Measurements from ENCODE around the gene APP. TPM values are rescaled to one million over a fixed set of nuclear protein-coding genes. Genes with fewer than 3 reads are reported as not detected.

Gene APP
- total and polyA plus RNA-seq, 10 of the 15 experiments (the other 5 are each of a cell fraction or from before 2014, with no cell fraction given), result 8.8 to 94.9 (median 51.0) TPM

DNA sequence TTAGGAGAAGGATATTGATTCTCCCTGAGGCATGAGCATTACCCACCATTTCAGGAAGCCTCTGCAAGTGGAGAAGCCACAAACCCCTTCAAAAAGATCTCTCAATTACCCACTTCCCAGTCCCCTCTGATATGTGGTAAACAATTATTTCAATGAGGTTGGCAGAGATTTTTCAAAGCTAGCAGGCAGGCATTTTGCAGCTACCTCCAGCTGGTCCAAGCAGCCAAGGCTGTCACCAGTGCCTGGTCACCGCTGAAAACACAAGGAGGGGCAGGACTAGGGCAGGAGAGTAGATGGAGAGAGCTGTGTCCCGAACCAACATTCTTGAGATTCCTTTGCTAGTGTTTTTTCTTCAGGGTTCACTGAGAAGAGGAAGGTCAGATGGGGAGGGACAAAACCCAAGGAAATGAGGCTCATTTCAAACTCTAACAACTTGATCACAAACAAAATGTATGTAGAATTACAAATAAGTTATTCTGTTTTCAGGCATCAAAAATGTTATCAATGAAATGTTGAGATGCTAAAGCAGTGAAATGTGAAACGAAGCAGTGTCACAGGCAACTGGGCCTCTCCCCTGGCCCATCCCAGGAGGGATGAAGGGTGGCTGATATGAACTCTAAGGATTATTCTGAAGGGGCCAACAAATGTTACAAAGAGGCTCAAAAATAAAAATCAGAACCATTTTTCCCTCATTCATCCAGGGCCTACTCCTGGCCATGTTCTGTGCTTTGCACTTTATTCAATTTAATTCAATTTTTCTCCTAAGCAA lies 22.3 kb downstream of the APP start (continued):
- TF ChIP-seq SKIL (IDR thresholded peaks at IDR 0.05; ENCODE audit: low read depth, poor library complexity, severe bottlenecking), result no peak
- no peak for TF ChIP-seq MAX (IDR thresholded peaks at IDR 0.05; ENCODE audit: low read depth, low read length)
- no peak for TF ChIP-seq MXI1 (IDR thresholded peaks at IDR 0.05; ENCODE audit: low read depth, low read length)

DNA sequence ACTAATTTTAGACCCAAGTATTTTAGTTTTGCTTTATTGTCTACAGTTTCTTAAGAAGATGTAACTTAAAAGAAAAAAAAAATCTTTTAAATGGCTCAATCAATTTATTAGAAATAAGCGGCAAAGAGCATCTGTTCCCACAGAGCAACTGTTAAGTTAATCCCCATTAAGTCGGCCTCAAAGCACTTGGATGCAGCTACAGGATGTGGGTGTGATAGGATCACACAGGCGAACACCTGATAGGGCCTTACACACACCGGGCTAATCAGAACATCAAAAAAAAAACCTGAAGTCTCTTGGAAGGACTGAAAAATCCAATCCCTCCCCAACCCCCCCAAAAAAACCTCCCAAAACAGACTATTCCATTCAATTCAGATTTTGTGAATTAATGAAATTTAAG lies 23.0 kb downstream of the APP start:
- CTCF ChIA-PET, result no interaction called here
- Histone ChIP-seq H3K4me2 (ENCODE audit: control insufficient read depth, insufficient read depth) (no peak overlapping the region), H3K9me3 (replicated peaks; ENCODE audit: control insufficient read depth, insufficient read depth, low read length) (no peaks in the 10 kb centered on the region), H3K27me3 (replicated peaks in 1 of 2; ENCODE audit: control insufficient read depth in 2 of 2, insufficient read depth in 2 of 2, low read length in 1 of 2) (no peaks in the 10 kb centered on the region), H2AFZ (ENCODE audit: control insufficient read depth, low read depth, low read length) (no peak overlapping the region), H3K27ac (ENCODE audit: control insufficient read depth, insufficient read depth) (no peak overlapping the region), H3K4me1 (ENCODE audit: control insufficient read depth, insufficient read depth, low read length) (no peaks in the 10 kb centered on the region), H3K79me2 (ENCODE audit: control insufficient read depth, insufficient read depth, low read length) (no peaks in the 10 kb centered on the region; the same call in 1 of the 2 replicates), H3K36me3 (ENCODE audit: control insufficient read depth in 2 of 2, insufficient read depth in 2 of 2, low read length in 1 of 2) (no peaks in the 10 kb centered on the region), H4K20me1 (ENCODE audit: control insufficient read depth, insufficient read depth) (no peaks in the 10 kb centered on the region), H3K4me3 (no peak overlapping the region), H3K9ac (ENCODE audit: control insufficient read depth, insufficient read depth, low read length) (no peak overlapping the region)
- TF ChIP-seq HCFC1 (IDR thresholded peaks at IDR 0.05; ENCODE audit: low read length) (no peak), STAT3 (IDR thresholded peaks at IDR 0.05; ENCODE audit: low read depth, low read length) (no peak)
- WGBS (ENCODE audit: insufficient coverage, insufficient replicate concordance, low lambda C conversion rate, missing lambda C conversion rate), result 37% methylated on average over 4 of the region's 4 CpGs
- SMC1A ChIA-PET (ENCODE audit: uncharacterized antibody, unreplicated experiment), result no interaction called here
- POLR2A ChIA-PET, result no interaction called here
- RAD21 ChIA-PET (ENCODE audit: unreplicated experiment), result no interaction called here
- no peak for DNase-seq (ENCODE audit: low read depth, low spot score)
- intact Hi-C loops (cut with micrococcal nuclease; ENCODE audit: unreplicated experiment) (no loop called here), in situ Hi-C loops (cut with MboI) (no loop called here)
- BruUV-seq (replicated peaks), result no TSS peak
- no peak for FAIRE-seq
- no peak for ATAC-seq

Measured in GM12878 (cell line).